Body of pancreas (tissue), 4 donors: ENCODE measurements around the gene ARHGAP1. TPM values are rescaled to one million over a fixed set of nuclear protein-coding genes. Genes with fewer than 3 reads are reported as not detected.

Experiments used
- ATAC-seq: fragments of 150-250 bp; one replicate; pipeline ENCODE4 v1.9.1; 2016
- DNase-seq, 4 donors: peaks; one replicate each; pipeline ENCODE4 v3.0.0-alpha.2; 2019
- H3K27ac ChIP-seq, 4 donors: fragments of 200-600 bp; sonication (generic); 1 replicate in 3 of 4; 2 replicates in 1 of 4; pipeline versions ENCODE4 v1.5.1 to v1.6.1; 2016 to 2019; ENCODE audit warnings: mild to moderate bottlenecking in 1 of 4, mixed read lengths in 1 of 4, moderate library complexity in 1 of 4
- H3K27me3 ChIP-seq, 2 donors: fragments of 200-600 bp; sonication (generic); one replicate each; pipeline ENCODE4 v1.6.0; 2016; ENCODE audit warnings: mild to moderate bottlenecking in 1 of 2
- H3K36me3 ChIP-seq, 2 donors: fragments of 200-600 bp; sonication (generic); replicated peaks in 1 of 2; 2 replicates each; pipeline ENCODE4 v1.5.1; 2016; ENCODE audit warnings: low read depth in 2 of 2; ENCODE audit not compliant: insufficient read depth in 1 of 2
- H3K4me1 ChIP-seq: fragments of 200-600 bp; sonication (generic); one replicate; pipeline ENCODE4 v1.6.0; 2016
- H3K4me3 ChIP-seq, 2 donors: fragments of 200-600 bp; sonication (generic); 1 replicate in 1 of 2; 2 replicates in 1 of 2; pipeline ENCODE4 v1.5.1; 2016 to 2019
- H3K9me3 ChIP-seq, 3 donors: fragments of 200-600 bp; sonication (generic); 1 replicate in 2 of 3; 2 replicates in 1 of 3; pipeline ENCODE4 v1.5.1; 2016
- CTCF ChIP-seq, 7 experiments: fragments of 450-650 bp in 4 of 7; fragments of 200-600 bp in 3 of 7; sonication (generic) in 3 of 7; IDR thresholded peaks; one replicate each; pipeline ENCODE4 v1.5.1; 2016 to 2019; ENCODE audit warnings: antibody characterized with exemption in 7 of 7
- POLR2A ChIP-seq, 3 donors: fragments of 450-650 bp; IDR thresholded peaks; one replicate each; pipeline ENCODE4 v1.6.1; 2016; ENCODE audit warnings: antibody characterized with exemption in 3 of 3, mild to moderate bottlenecking in 2 of 3
- WGBS, 2 donors: methylation state at CpG; one replicate each; pipeline ENCODE4 v1.1.5; 2017; 5-methylcytosine and 5-hydroxymethylcytosine counted together
- intact Hi-C: fragments of 100-400 bp; cut with DNase I; formaldehyde crosslinking; loops from one replicate; pipeline ENCODE4 v1.15.1; 2023
- total RNA-seq, 2 donors: library from RNA; depleted of rRNA; stranded (reverse); fragments of >200 nt; gene quantifications; one replicate each; pipeline ENCODE4 v1.1.0, GENCODE V29; 2016

Gene ARHGAP1
- total RNA-seq, 2 donors from 2014 or later: 27.8 to 43.5 TPM

GRCh38 chr11:46680164-46680760 lies 20.2 kb downstream of the ARHGAP1 start:
- intact Hi-C loops: no loop called here
- no peaks in the 10 kb centered on the region for H3K9me3 ChIP-seq
- no peak overlapping the region for H3K4me3 ChIP-seq
- peak overlapping the region in 1 of 4 donors; percentile 32 for H3K27ac ChIP-seq
- DNase-seq: no peak
- TF ChIP-seq POLR2A (IDR thresholded peaks at IDR 0.05) (no peak), CTCF (IDR thresholded peaks at IDR 0.05) (no peak)
- H3K4me1 ChIP-seq: peaks cover 21% of the 10 kb centered on the region
- peaks cover 0 to 16% of the 10 kb centered on the region in 2 donors for H3K36me3 ChIP-seq
- WGBS, 2 donors: 84 to 96% methylated on average over 8 to 18 of the region's 21 CpGs
- no peaks in the 10 kb centered on the region for H3K27me3 ChIP-seq
- ATAC-seq: no peak

- ATAC-seq: no peak
- Histone ChIP-seq H3K4me3 (no peak overlapping the region), H3K27me3 (no peaks in the 10 kb centered on the region), H3K9me3 (no peaks in the 10 kb centered on the region), H3K4me1 (peaks cover 29% of the 10 kb centered on the region), H3K27ac (peak overlapping the region in 1 of 4 donors; percentile 32), H3K36me3 (peaks cover 0 to 16% of the 10 kb centered on the region in 2 donors)
- 74 to 84% methylated on average over 15 to 26 of the region's 26 CpGs for WGBS, 2 donors
- DNase-seq: peak in 3 of 4 donors; percentile 58 to 77 (median 62)
- intact Hi-C loops: no loop called here
- peak in 1 of 7 experiments; percentile 11 for TF ChIP-seq CTCF (IDR thresholded peaks at IDR 0.05)
- no peak for TF ChIP-seq POLR2A (IDR thresholded peaks at IDR 0.05)
Measured at GRCh38 chr11:46679241-46680163, 20.9 kb downstream of the ARHGAP1 start.

GRCh38 chr11:46678741-46679130 lies 21.7 kb downstream of the ARHGAP1 start:
- DNase-seq: no peak
- WGBS, 2 donors: 84 to 89% methylated on average over 8 to 9 of the region's 9 CpGs
- TF ChIP-seq POLR2A (IDR thresholded peaks at IDR 0.05) (no peak), CTCF (IDR thresholded peaks at IDR 0.05) (no peak)
- H3K9me3 ChIP-seq: no peaks in the 10 kb centered on the region
- H3K4me3 ChIP-seq: no peak overlapping the region
- H3K4me1 ChIP-seq: peaks cover 36% of the 10 kb centered on the region
- intact Hi-C loops: no loop called here
- peaks cover 0 to 16% of the 10 kb centered on the region in 2 donors for H3K36me3 ChIP-seq
- H3K27ac ChIP-seq: peak overlapping the region in 1 of 4 donors; percentile 9
- no peak for ATAC-seq
- H3K27me3 ChIP-seq: no peaks in the 10 kb centered on the region

GRCh38 chr11:46677991-46678740 lies 22.3 kb downstream of the ARHGAP1 start:
- H3K9me3 ChIP-seq: no peaks in the 10 kb centered on the region
- H3K4me1 ChIP-seq: peaks cover 42% of the 10 kb centered on the region
- intact Hi-C loops: no loop called here
- peak overlapping the region in 1 of 4 donors; percentile 9 for H3K27ac ChIP-seq
- no peak overlapping the region for H3K4me3 ChIP-seq
- DNase-seq: peak in 1 of 4 donors; percentile 45
- ATAC-seq: no peak
- peaks cover 0 to 16% of the 10 kb centered on the region in 2 donors for H3K36me3 ChIP-seq
- no peak for TF ChIP-seq CTCF (IDR thresholded peaks at IDR 0.05)
- TF ChIP-seq POLR2A (IDR thresholded peaks at IDR 0.05): no peak
- no peaks in the 10 kb centered on the region for H3K27me3 ChIP-seq
- WGBS, 2 donors: 72 to 94% methylated on average over 3 to 10 of the region's 10 CpGs
